MM.1S (cell line): ENCODE measurements around the gene RBKS.

Experiments used
- CTCF ChIP-seq: fragments of 300-600 bp; sonication (generic); IDR thresholded peaks from 2 replicates; pipeline ENCODE4 v1.5.1; 2016; ENCODE audit warnings: antibody characterized with exemption, low read length, mixed read lengths
- EZH2 ChIP-seq: fragments of 300-600 bp; sonication (generic); optimal IDR thresholded peaks from 2 replicates; pipeline ENCODE3; 2017; ENCODE audit warnings: low read depth, mild to moderate bottlenecking, antibody characterized with exemption, low read length, mixed read lengths

GRCh38 chr2:27800856-27801255 is 89.3 kb downstream of the RBKS start:
- no peak for TF ChIP-seq CTCF
- no peak for TF ChIP-seq EZH2
